HG03135 (cell line): ENCODE measurements around the gene ADGRB3.
"Not testable (repeated sequence)": the region's sequence is repeated elsewhere in the genome, so short reads cannot be mapped to it uniquely, and the experiment has no call there.

Experiments used
- ATAC-seq: cut with Tn5 transposase; IDR thresholded peaks from one replicate; pipeline ENCODE4 v1.9.1; 2021; ENCODE audit warnings: mild to moderate bottlenecking, moderate library complexity; ENCODE audit not compliant: unreplicated experiment

Gene ADGRB3

GRCh38 chr6:69390125-69390524 is 755.0 kb downstream of the ADGRB3 start:
- no peak for ATAC-seq

DNA sequence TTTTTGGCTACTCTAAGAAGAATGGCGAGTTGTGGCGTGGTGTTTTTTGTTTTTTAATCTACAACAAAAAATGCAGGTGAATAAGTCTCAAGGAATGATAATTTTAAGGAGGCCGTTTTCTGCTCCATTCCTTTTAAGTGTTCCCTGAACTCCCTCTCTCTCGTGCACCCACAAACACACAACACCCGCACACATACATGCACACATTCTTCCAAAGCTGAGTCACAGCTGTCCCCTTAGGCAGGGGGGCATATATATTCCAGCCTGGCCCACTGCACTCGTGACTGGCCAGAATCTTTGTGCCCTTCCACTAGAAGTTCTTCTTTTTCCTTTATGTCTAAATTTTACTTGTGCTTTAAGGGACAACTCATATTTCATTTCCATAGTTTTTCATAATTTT is 756.0 kb downstream of the ADGRB3 start:
- ATAC-seq: no peak

DNA sequence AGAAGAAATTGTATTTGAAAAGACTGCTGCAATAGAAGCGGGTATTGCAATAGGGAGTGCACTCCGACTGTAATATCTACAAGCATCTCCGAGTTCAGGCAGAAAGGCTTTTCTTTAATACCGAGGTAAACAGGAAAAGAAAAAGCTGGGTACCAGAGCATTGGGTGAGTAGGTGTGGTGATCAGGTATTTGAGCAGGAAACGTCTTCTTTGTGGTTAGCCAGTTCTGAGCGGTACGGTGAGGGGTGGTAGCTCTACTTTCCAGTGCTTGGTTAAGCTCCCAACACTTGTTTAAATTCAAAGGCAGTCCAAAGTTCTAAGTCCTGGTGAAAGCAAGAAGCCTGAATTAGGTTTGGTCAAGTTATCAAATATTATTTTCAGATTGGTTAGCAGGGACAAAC is 757.7 kb downstream of the ADGRB3 start:
- no peak for ATAC-seq

DNA sequence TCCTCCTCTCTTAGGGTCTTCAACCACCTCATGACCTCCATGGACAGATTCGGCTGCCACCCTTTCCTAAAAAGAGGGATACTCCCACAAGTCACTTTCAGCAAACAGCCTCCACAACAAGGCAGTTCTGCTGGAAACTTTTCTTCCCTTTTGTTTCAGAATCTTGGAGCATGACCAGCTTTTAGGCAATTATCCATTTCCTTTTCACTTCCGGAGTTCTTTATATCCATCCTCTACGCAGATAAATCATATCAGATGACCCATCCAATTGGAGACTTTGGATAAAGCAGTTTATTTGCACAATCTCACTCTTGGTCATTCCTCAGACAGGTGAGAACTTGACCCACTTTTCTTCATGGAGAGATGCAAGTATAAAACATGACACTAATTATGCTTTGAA is 763.2 kb downstream of the ADGRB3 start:
- no peak for ATAC-seq

DNA sequence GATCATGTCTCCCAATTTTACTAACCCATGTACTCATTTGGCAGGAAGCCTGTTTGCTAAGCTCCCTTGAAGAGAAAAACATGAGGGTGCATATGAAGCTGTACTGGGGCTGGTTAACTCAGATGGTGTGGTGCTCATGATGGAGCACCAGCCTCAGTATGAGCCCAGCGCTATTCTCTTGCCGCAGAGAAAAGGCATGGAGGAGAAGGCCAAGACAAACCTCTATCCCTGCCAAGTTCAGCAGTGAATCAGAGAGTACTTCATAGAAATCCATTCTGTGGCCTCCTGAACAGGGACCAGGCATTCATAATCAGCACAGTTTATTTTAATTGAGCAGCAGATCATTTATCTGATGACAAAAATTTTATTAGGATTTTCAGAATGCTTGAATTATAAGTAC is 763.6 kb downstream of the ADGRB3 start:
- ATAC-seq: no peak

DNA sequence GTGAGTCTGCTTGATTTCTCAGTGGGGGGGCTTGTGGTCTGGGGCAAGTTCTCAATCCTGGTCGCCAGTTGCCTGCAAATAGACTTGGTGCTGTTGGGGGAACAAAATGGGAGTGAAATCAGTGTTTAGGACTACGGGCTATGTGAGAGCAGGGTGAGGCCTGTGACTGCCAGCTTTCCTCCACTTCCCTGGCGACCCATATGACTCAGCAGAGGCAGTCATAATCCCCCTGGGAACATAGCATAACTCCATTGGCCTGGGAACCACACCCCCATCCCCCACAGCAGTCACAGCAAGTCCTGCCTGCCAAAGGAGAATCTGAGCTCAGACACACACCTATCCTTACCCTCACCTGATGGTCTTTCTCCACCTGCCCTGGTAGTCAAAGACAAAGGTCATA is 773.8 kb downstream of the ADGRB3 start:
- ATAC-seq: no peak

DNA sequence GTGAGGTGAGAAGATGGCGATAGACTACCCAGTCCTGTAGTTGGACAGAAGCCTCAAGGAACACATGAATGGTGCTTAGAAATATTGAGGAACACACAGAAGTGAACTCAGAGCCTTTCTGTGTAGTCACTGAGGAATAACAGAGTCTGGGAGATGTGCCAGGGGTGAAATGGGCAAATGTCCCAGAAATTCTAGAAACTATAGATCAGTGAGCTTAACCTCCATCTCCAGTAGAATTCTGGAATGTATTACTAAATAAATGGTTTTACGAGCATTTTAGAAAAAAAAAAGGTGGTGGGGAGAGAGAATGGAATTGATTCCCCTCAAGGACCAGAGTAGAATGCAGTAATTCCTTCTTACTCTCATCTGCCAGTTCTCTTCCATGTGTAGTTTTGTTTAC is 781.7 kb downstream of the ADGRB3 start:
- ATAC-seq: no peak

DNA sequence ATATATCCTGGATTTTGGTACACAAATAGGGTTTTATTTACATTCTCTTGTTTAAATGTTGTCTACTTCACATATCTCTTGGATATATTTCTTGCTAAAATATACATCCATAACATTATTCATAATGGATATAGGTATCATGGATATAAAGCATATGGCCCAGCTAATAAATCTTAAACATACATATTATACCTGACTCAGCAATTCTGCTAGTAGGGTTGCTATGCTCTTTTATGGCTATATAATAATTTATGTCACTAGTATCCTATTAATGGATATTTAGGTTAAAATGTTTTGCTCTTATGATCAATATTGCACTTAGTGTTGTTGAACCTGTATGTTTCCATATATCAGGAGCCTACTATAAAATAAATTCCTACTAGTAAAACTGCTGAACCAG is 786.2 kb downstream of the ADGRB3 start:
- no peak for ATAC-seq

DNA sequence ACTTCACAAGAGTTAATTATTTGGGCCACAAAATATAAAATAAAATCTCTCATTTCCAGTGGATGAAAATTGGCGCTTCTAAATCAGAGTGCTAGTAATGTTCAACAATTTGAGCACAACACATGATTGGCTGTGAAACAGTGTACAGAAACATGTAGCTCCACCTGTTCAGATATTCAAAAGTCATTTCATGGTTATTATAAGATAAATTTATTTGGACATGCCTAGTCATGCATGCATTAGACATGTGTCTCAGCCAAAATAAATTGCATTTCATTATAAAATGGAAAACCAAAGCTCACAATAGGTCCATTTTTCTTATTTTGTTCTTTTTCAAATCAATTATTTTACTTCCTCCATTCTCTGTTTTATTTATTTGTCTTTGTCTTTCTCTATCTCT is 786.9 kb downstream of the ADGRB3 start:
- ATAC-seq: no peak

GRCh38 chr6:69422475-69422874 is 787.4 kb downstream of the ADGRB3 start:
- no peak for ATAC-seq

- no peak for ATAC-seq
Measured at GRCh38 chr6:69423785-69424184, 788.7 kb downstream of the ADGRB3 start.

DNA sequence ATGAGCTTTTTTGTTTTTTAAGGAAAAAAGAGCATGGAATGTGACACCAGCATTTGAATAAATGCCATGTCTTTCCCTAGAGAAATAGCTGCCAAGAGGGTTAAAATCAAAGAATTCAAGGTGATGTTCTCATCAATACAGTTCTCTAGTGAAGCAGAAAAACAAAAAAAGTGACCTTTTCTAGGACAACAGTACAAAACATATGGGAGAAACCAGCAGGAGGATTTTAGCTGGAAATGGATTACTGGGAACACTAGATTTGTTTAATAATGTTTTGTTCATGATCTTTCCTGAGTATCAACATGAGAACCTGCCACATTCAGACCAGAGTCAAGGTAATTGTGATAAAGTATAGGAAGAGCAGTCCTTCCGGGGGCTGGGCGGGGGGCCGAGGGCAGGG is 789.5 kb downstream of the ADGRB3 start:
- ATAC-seq: no peak

DNA sequence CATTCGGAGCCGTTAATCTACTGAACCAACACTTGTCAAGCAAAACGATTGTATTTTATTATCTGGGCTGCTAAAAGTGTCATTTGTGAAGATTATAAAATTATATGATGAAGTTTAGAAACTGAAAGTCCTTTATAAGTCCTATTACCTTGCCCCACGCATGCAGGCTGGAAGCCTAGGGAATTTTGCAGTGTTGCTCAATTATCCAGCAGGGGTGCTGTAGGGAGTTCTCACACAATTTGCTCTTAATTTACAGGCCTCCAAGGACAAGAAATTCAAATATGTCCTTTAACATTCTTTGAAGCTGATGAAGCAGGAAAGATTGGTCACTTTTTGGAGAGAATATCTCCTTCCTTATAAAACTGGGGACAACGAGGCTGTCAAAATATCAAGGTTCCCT is 792.8 kb downstream of the ADGRB3 start:
- no peak for ATAC-seq

DNA sequence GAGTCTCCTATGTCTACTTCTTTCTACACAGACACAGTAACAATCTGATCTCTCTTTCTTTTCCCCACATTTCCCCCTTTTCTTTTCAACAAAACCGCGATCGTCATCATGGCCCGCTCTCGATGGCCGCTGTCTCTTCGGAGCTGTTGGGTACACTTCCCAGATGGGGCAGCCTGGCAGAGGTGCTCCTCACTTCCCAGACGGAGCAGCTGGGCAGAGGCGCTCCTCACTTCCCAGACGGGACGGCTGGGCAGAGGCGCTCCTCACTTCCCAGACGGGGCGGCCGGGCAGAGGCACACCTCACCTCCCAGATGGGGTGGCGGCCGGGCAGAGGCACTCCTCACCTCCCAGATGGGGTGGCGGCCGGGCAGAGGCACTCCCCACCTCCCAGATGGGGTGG is 797.1 kb downstream of the ADGRB3 start:
- not testable (repeated sequence) for ATAC-seq

GRCh38 chr6:69433116-69433515 is 798.0 kb downstream of the ADGRB3 start:
- ATAC-seq: not testable (repeated sequence)

- ATAC-seq: no peak
Measured at GRCh38 chr6:69438113-69438512, 803.0 kb downstream of the ADGRB3 start.
